PC-9 (cell line): ENCODE results near the gene PEX14. TPM values are rescaled to one million over a fixed set of nuclear protein-coding genes. Genes with fewer than 3 reads are reported as not detected.

Source experiments
- BruUV-seq: library from RNA; stranded (reverse); fragments of 400-500 nt; replicated peaks from 2 replicates; lab custom pipeline; 2021; lab: Mats Ljungman, UMichigan
- CTCF ChIA-PET: fragments of 300-600 bp; sonication (Branson Sonifier 250); formaldehyde crosslinking; loops from one replicate; lab custom pipeline; 2022; ENCODE audit warnings: antibody characterized with exemption; lab: Charles Lee
- POLR2A ChIA-PET: fragments of 300-600 bp; sonication (Branson Sonifier 250); formaldehyde crosslinking; loops from one replicate; lab custom pipeline; 2022; ENCODE audit warnings: antibody characterized with exemption; ENCODE audit not compliant: unreplicated experiment; lab: Charles Lee
- DNase-seq, 2 experiments: peaks; one replicate each; pipeline versions ENCODE4 v3.0.0 to v3.0.0-alpha.2; 2015 to 2022; ENCODE audit warnings: mixed read lengths in 1 of 2
- H2AFZ ChIP-seq: fragments of 200-600 bp; sonication (generic); 2 replicates; pipeline ENCODE4 v1.8.1; 2017; ENCODE audit warnings: antibody characterized with exemption
- H3F3A ChIP-seq: fragments of 200-600 bp; sonication (generic); 2 replicates; pipeline ENCODE4 v1.8.1; 2017; ENCODE audit warnings: antibody characterized with exemption, mild to moderate bottlenecking, low read depth; ENCODE audit not compliant: insufficient read depth
- H3K27ac ChIP-seq: fragments of 200-600 bp; sonication (generic); 2 replicates; pipeline ENCODE4 v1.6.1; 2016; ENCODE audit warnings: mixed run types
- H3K27me3 ChIP-seq: fragments of 200-600 bp; sonication (generic); 2 replicates; pipeline ENCODE4 v1.6.1; 2016; ENCODE audit warnings: low read depth, mixed run types; ENCODE audit not compliant: insufficient read depth
- H3K36me3 ChIP-seq: fragments of 200-600 bp; sonication (generic); 2 replicates; pipeline ENCODE4 v1.6.1; 2016; ENCODE audit warnings: low read depth, mixed run types
- H3K4me1 ChIP-seq: fragments of 200-600 bp; sonication (generic); replicated peaks from 2 replicates; pipeline ENCODE4 v1.6.1; 2016; ENCODE audit warnings: mixed run types; ENCODE audit not compliant: insufficient read depth
- H3K4me2 ChIP-seq: fragments of 200-600 bp; sonication (generic); 2 replicates; pipeline ENCODE4 v1.6.1; 2017; ENCODE audit warnings: mixed run types
- H3K4me3 ChIP-seq: fragments of 200-600 bp; sonication (generic); 2 replicates; pipeline ENCODE4 v1.6.1; 2016; ENCODE audit warnings: mixed run types
- H3K79me2 ChIP-seq: fragments of 200-600 bp; sonication (generic); 2 replicates; pipeline ENCODE4 v1.6.1; 2017; ENCODE audit warnings: low read depth, mixed run types
- H3K9me2 ChIP-seq: fragments of 200-600 bp; sonication (generic); 2 replicates; pipeline ENCODE4 v1.8.1; 2017; ENCODE audit warnings: mild to moderate bottlenecking; ENCODE audit not compliant: insufficient read depth
- H3K9me3 ChIP-seq: fragments of 200-600 bp; sonication (generic); 2 replicates; pipeline ENCODE4 v1.8.1; 2016; ENCODE audit warnings: low read depth; ENCODE audit not compliant: insufficient read depth
- H4K20me1 ChIP-seq: fragments of 200-600 bp; sonication (generic); 2 replicates; pipeline ENCODE4 v1.8.1; 2017; ENCODE audit not compliant: insufficient read depth
- CTCF ChIP-seq: fragments of 200-600 bp; sonication (generic); conservative IDR thresholded peaks from 2 replicates; pipeline ENCODE4 v1.6.1; 2017; ENCODE audit warnings: mixed run types, antibody characterized with exemption, mild to moderate bottlenecking, moderate library complexity
- EZH2 ChIP-seq: fragments of 200-600 bp; sonication (generic); IDR thresholded peaks from 2 replicates; pipeline ENCODE4 v1.8.0; 2017; ENCODE audit warnings: antibody characterized with exemption, low read depth
- intact Hi-C: fragments of 100-400 bp; cut with micrococcal nuclease; formaldehyde crosslinking; loops from one replicate; pipeline ENCODE4 v1.10.0; 2022; ENCODE audit not compliant: unreplicated experiment
- total RNA-seq: library from RNA; stranded (reverse); gene quantifications from 2 replicates; pipeline ENCODE4 v1.2.3, GENCODE V29; 2021

The PEX14 gene
- total RNA-seq, 1 experiment from 2014 or later = 28.3 TPM

- H3K36me3 ChIP-seq = no peaks in the 10 kb centered on the region
- no peak for DNase-seq
- ChIA-PET CTCF (no interaction called here), POLR2A (no interaction called here)
- no peak for TF ChIP-seq CTCF
- H4K20me1 ChIP-seq = no peaks in the 10 kb centered on the region
- intact Hi-C loops = no loop called here
- H3K4me3 ChIP-seq = no peak overlapping the region
- H3K9me2 ChIP-seq = no peaks in the 10 kb centered on the region
- H3K4me2 ChIP-seq = no peak overlapping the region
- H2AFZ ChIP-seq = no peak overlapping the region
- H3K79me2 ChIP-seq = no peaks in the 10 kb centered on the region
- no peaks in the 10 kb centered on the region for H3K9me3 ChIP-seq
- H3K27ac ChIP-seq = no peak overlapping the region
- no peaks in the 10 kb centered on the region for H3F3A ChIP-seq
- BruUV-seq = no TSS peak
- no peaks in the 10 kb centered on the region for H3K4me1 ChIP-seq
- H3K27me3 ChIP-seq = no peaks in the 10 kb centered on the region
These were observed 154.5 kb downstream of the PEX14 start for GRCh38 chr1:10629091-10629815.

GRCh38 chr1:10629816-10630571 is 155.2 kb downstream of the PEX14 start:
- ChIA-PET CTCF (interaction anchor here (0.7 kb wide), 1 partner anchor 268 kb away, joined by 3 read pairs; no protein-coding TSS in a partner anchor), POLR2A (no interaction called here)
- Histone ChIP-seq H2AFZ (no peak overlapping the region), H3K4me1 (no peaks in the 10 kb centered on the region), H3K9me2 (no peaks in the 10 kb centered on the region), H3K4me2 (no peak overlapping the region), H3K79me2 (no peaks in the 10 kb centered on the region), H3K4me3 (no peak overlapping the region), H3F3A (no peaks in the 10 kb centered on the region), H3K36me3 (no peaks in the 10 kb centered on the region), H3K27me3 (no peaks in the 10 kb centered on the region), H3K9me3 (no peaks in the 10 kb centered on the region), H4K20me1 (no peaks in the 10 kb centered on the region), H3K27ac (no peak overlapping the region)
- TF ChIP-seq EZH2 = no peak
- TF ChIP-seq CTCF = no peak
- DNase-seq = no peak
- BruUV-seq = no TSS peak
- intact Hi-C loops = no loop called here

GRCh38 chr1:10630661-10631120 is 155.9 kb downstream of the PEX14 start:
- TF ChIP-seq CTCF = no peak
- no peak for TF ChIP-seq EZH2
- Histone ChIP-seq H3K9me3 (no peaks in the 10 kb centered on the region), H4K20me1 (no peaks in the 10 kb centered on the region), H3K9me2 (no peaks in the 10 kb centered on the region), H3K36me3 (no peaks in the 10 kb centered on the region), H3K4me2 (no peak overlapping the region), H3K79me2 (no peaks in the 10 kb centered on the region), H3K4me1 (no peaks in the 10 kb centered on the region), H3F3A (no peaks in the 10 kb centered on the region), H3K27me3 (no peaks in the 10 kb centered on the region), H2AFZ (no peak overlapping the region), H3K27ac (no peak overlapping the region), H3K4me3 (no peak overlapping the region)
- CTCF ChIA-PET = interaction anchor here (0.7 kb wide), 1 partner anchor 267 kb away, joined by 3 read pairs; no protein-coding TSS in a partner anchor
- intact Hi-C loops = no loop called here
- POLR2A ChIA-PET = no interaction called here
- no TSS peak for BruUV-seq
- no peak for DNase-seq
